ENCODE results near the gene KRTAP2-1. TPM values are rescaled to one million over a fixed set of nuclear protein-coding genes. Genes with fewer than 3 reads are reported as not detected.
"Not testable (repeated sequence)": the region's sequence is repeated elsewhere in the genome, so short reads cannot be mapped to it uniquely, and the experiment has no call there.

The KRTAP2-1 gene
- total and polyA plus RNA-seq, 2 donors, result 0.05 TPM; not detected in 1

- Histone ChIP-seq H3K4me1 (ENCODE audit: control insufficient read depth in 2 of 2, insufficient read depth in 2 of 2, low read length in 2 of 2) (no peaks in the 10 kb centered on the region), H3K4me3 (ENCODE audit: low read length in 2 of 2) (no peak overlapping the region), H3K27ac (ENCODE audit: low read depth in 1 of 2, low read length in 1 of 2) (no peak overlapping the region), H3K27me3 (ENCODE audit: control insufficient read depth in 2 of 2, insufficient read depth in 1 of 2, low read length in 1 of 2) (no peaks in the 10 kb centered on the region), H3K9me3 (ENCODE audit: control insufficient read depth in 2 of 2, insufficient read depth in 1 of 2, low read length in 1 of 2) (no peaks in the 10 kb centered on the region), H3K36me3 (ENCODE audit: control insufficient read depth in 2 of 2, insufficient read depth in 2 of 2, low read length in 1 of 2) (no peaks in the 10 kb centered on the region)
- 97% methylated on average over 5 of the region's 5 CpGs for WGBS
- DNase-seq (ENCODE audit: low read depth in 6 of 9, low spot score in 9 of 9), result no peak
Measured at GRCh38 chr17:41071606-41072360, 24.7 kb upstream of the KRTAP2-1 start.

- H3K9me3 ChIP-seq (ENCODE audit: control insufficient read depth in 2 of 2, insufficient read depth in 1 of 2, low read length in 1 of 2), result no peaks in the 10 kb centered on the region
- H3K36me3 ChIP-seq (ENCODE audit: control insufficient read depth in 2 of 2, insufficient read depth in 2 of 2, low read length in 1 of 2), result no peaks in the 10 kb centered on the region
- H3K4me3 ChIP-seq (ENCODE audit: low read length in 2 of 2), result no peak overlapping the region
- no peak overlapping the region for H3K27ac ChIP-seq (ENCODE audit: low read depth in 1 of 2, low read length in 1 of 2)
- DNase-seq (ENCODE audit: low read depth in 6 of 9, low spot score in 9 of 9), result no peak
- no peaks in the 10 kb centered on the region for H3K4me1 ChIP-seq (ENCODE audit: control insufficient read depth in 2 of 2, insufficient read depth in 2 of 2, low read length in 2 of 2)
- no peaks in the 10 kb centered on the region for H3K27me3 ChIP-seq (ENCODE audit: control insufficient read depth in 2 of 2, insufficient read depth in 1 of 2, low read length in 1 of 2)
- 64% methylated on average over 3 of the region's 3 CpGs for WGBS
Measured at GRCh38 chr17:41069031-41069430, 21.9 kb upstream of the KRTAP2-1 start.

- Histone ChIP-seq H3K27me3 (ENCODE audit: control insufficient read depth in 2 of 2, insufficient read depth in 1 of 2, low read length in 1 of 2) (no peaks in the 10 kb centered on the region), H3K9me3 (ENCODE audit: control insufficient read depth in 2 of 2, insufficient read depth in 1 of 2, low read length in 1 of 2) (no peaks in the 10 kb centered on the region), H3K4me1 (ENCODE audit: control insufficient read depth in 2 of 2, insufficient read depth in 2 of 2, low read length in 2 of 2) (no peaks in the 10 kb centered on the region), H3K4me3 (ENCODE audit: low read length in 2 of 2) (no peak overlapping the region), H3K36me3 (ENCODE audit: control insufficient read depth in 2 of 2, insufficient read depth in 2 of 2, low read length in 1 of 2) (no peaks in the 10 kb centered on the region), H3K27ac (ENCODE audit: low read depth in 1 of 2, low read length in 1 of 2) (no peak overlapping the region)
- DNase-seq (ENCODE audit: low read depth in 6 of 9, low spot score in 9 of 9), result no peak
Measured at GRCh38 chr17:41067281-41067680, 20.2 kb upstream of the KRTAP2-1 start.

- Histone ChIP-seq H3K9me3 (ENCODE audit: control insufficient read depth in 2 of 2, insufficient read depth in 1 of 2, low read length in 1 of 2) (no peaks in the 10 kb centered on the region), H3K4me3 (ENCODE audit: low read length in 2 of 2) (no peak within 1 kb of the TSS), H3K36me3 (ENCODE audit: control insufficient read depth in 2 of 2, insufficient read depth in 2 of 2, low read length in 1 of 2) (no peaks in the 10 kb centered on the region), H3K4me1 (ENCODE audit: control insufficient read depth in 2 of 2, insufficient read depth in 2 of 2, low read length in 2 of 2) (no peaks in the 10 kb centered on the region), H3K27me3 (ENCODE audit: control insufficient read depth in 2 of 2, insufficient read depth in 1 of 2, low read length in 1 of 2) (no peaks in the 10 kb centered on the region), H3K27ac (ENCODE audit: low read depth in 1 of 2, low read length in 1 of 2) (no peak within 1 kb of the TSS)
- 93% methylated on average over 6 of the region's 6 CpGs for WGBS
- no peak for DNase-seq (ENCODE audit: low read depth in 6 of 9, low spot score in 9 of 9)
Measured at GRCh38 chr17:41065829-41066624, 18.9 kb upstream of the KRTAP2-1 start, which contains the start of gene KRTAP2-4. KRTAP2-4 (minus strand) TSS chr17:41065879; CDS start chr17:41065845, 34 bp downstream.

- WGBS, result 93% methylated on average over 7 of the region's 16 CpGs
- not testable (repeated sequence) for H3K4me3 ChIP-seq (ENCODE audit: low read length in 2 of 2); H3K27me3 ChIP-seq (ENCODE audit: control insufficient read depth in 2 of 2, insufficient read depth in 1 of 2, low read length in 1 of 2); H3K4me1 ChIP-seq (ENCODE audit: control insufficient read depth in 2 of 2, insufficient read depth in 2 of 2, low read length in 2 of 2); H3K9me3 ChIP-seq (ENCODE audit: control insufficient read depth in 2 of 2, insufficient read depth in 1 of 2, low read length in 1 of 2); DNase-seq (ENCODE audit: low read depth in 6 of 9, low spot score in 9 of 9); H3K27ac ChIP-seq (ENCODE audit: low read depth in 1 of 2, low read length in 1 of 2); H3K36me3 ChIP-seq (ENCODE audit: control insufficient read depth in 2 of 2, insufficient read depth in 2 of 2, low read length in 1 of 2)
Measured at GRCh38 chr17:41065016-41065689, 18.0 kb upstream of the KRTAP2-1 start.

- no peak overlapping the region for H3K27ac ChIP-seq (ENCODE audit: low read depth in 1 of 2, low read length in 1 of 2)
- H3K27me3 ChIP-seq (ENCODE audit: control insufficient read depth in 2 of 2, insufficient read depth in 1 of 2, low read length in 1 of 2), result peaks cover 0 to 6% of the 10 kb centered on the region in 2 donors
- no peaks in the 10 kb centered on the region for H3K4me1 ChIP-seq (ENCODE audit: control insufficient read depth in 2 of 2, insufficient read depth in 2 of 2, low read length in 2 of 2)
- no peaks in the 10 kb centered on the region for H3K9me3 ChIP-seq (ENCODE audit: control insufficient read depth in 2 of 2, insufficient read depth in 1 of 2, low read length in 1 of 2)
- 67% methylated on average over 1 of the region's 1 CpG for WGBS
- DNase-seq (ENCODE audit: low read depth in 6 of 9, low spot score in 9 of 9), result no peak
- H3K36me3 ChIP-seq (ENCODE audit: control insufficient read depth in 2 of 2, insufficient read depth in 2 of 2, low read length in 1 of 2), result no peaks in the 10 kb centered on the region
- no peak overlapping the region for H3K4me3 ChIP-seq (ENCODE audit: low read length in 2 of 2)
Measured at GRCh38 chr17:41064301-41064700, 17.2 kb upstream of the KRTAP2-1 start.

- Histone ChIP-seq H3K4me3 (ENCODE audit: low read length in 2 of 2) (no peak overlapping the region), H3K27ac (ENCODE audit: low read depth in 1 of 2, low read length in 1 of 2) (no peak overlapping the region), H3K4me1 (ENCODE audit: control insufficient read depth in 2 of 2, insufficient read depth in 2 of 2, low read length in 2 of 2) (no peaks in the 10 kb centered on the region), H3K9me3 (ENCODE audit: control insufficient read depth in 2 of 2, insufficient read depth in 1 of 2, low read length in 1 of 2) (no peaks in the 10 kb centered on the region), H3K27me3 (ENCODE audit: control insufficient read depth in 2 of 2, insufficient read depth in 1 of 2, low read length in 1 of 2) (peaks cover 0 to 6% of the 10 kb centered on the region in 2 donors), H3K36me3 (ENCODE audit: control insufficient read depth in 2 of 2, insufficient read depth in 2 of 2, low read length in 1 of 2) (no peaks in the 10 kb centered on the region)
- no peak for DNase-seq (ENCODE audit: low read depth in 6 of 9, low spot score in 9 of 9)
- WGBS, result 94% methylated on average over 4 of the region's 4 CpGs
Measured at GRCh38 chr17:41063449-41063848, 16.3 kb upstream of the KRTAP2-1 start.

- no peak overlapping the region for H3K27ac ChIP-seq (ENCODE audit: low read depth in 1 of 2, low read length in 1 of 2)
- peaks cover 0 to 6% of the 10 kb centered on the region in 2 donors for H3K27me3 ChIP-seq (ENCODE audit: control insufficient read depth in 2 of 2, insufficient read depth in 1 of 2, low read length in 1 of 2)
- no peaks in the 10 kb centered on the region for H3K36me3 ChIP-seq (ENCODE audit: control insufficient read depth in 2 of 2, insufficient read depth in 2 of 2, low read length in 1 of 2)
- no peak for DNase-seq (ENCODE audit: low read depth in 6 of 9, low spot score in 9 of 9)
- H3K4me1 ChIP-seq (ENCODE audit: control insufficient read depth in 2 of 2, insufficient read depth in 2 of 2, low read length in 2 of 2), result no peaks in the 10 kb centered on the region
- 91% methylated on average over 1 of the region's 1 CpG for WGBS
- H3K9me3 ChIP-seq (ENCODE audit: control insufficient read depth in 2 of 2, insufficient read depth in 1 of 2, low read length in 1 of 2), result no peaks in the 10 kb centered on the region
- no peak overlapping the region for H3K4me3 ChIP-seq (ENCODE audit: low read length in 2 of 2)
Measured at GRCh38 chr17:41061964-41062363, 14.8 kb upstream of the KRTAP2-1 start.
